HUES6 (cell line): Measurements from ENCODE around the gene FASTK.
"Not testable (repeated sequence)": the region's sequence is repeated elsewhere in the genome, so short reads cannot be mapped to it uniquely, and the experiment has no call there.

Experiments
- H3K27ac ChIP-seq: 2 replicates; pipeline ENCODE4 v1.7.0; 2013; ENCODE audit warnings: low read depth, mild to moderate bottlenecking, low read length, inconsistent platforms
- H3K27me3 ChIP-seq: 2 replicates; pipeline ENCODE4 v1.6.1; 2013; ENCODE audit warnings: low read length; ENCODE audit not compliant: control insufficient read depth, insufficient read depth
- H3K36me3 ChIP-seq: 2 replicates; pipeline ENCODE4 v1.6.1; 2013; ENCODE audit warnings: low read length; ENCODE audit not compliant: control insufficient read depth, insufficient read depth
- H3K4me1 ChIP-seq: 2 replicates; pipeline ENCODE4 v1.6.1; 2013; ENCODE audit warnings: low read length; ENCODE audit not compliant: control insufficient read depth, insufficient read depth
- H3K4me3 ChIP-seq: 2 replicates; pipeline ENCODE4 v1.5.1; 2013; ENCODE audit warnings: low read depth, low read length
- H3K9ac ChIP-seq: one replicate; pipeline ENCODE4 v1.6.1; 2013; ENCODE audit warnings: mild to moderate bottlenecking, low read length
- H3K9me3 ChIP-seq: 2 replicates; pipeline ENCODE4 v1.6.1; 2013; ENCODE audit warnings: low read depth, low read length; ENCODE audit not compliant: control insufficient read depth, insufficient read depth

The FASTK gene

DNA sequence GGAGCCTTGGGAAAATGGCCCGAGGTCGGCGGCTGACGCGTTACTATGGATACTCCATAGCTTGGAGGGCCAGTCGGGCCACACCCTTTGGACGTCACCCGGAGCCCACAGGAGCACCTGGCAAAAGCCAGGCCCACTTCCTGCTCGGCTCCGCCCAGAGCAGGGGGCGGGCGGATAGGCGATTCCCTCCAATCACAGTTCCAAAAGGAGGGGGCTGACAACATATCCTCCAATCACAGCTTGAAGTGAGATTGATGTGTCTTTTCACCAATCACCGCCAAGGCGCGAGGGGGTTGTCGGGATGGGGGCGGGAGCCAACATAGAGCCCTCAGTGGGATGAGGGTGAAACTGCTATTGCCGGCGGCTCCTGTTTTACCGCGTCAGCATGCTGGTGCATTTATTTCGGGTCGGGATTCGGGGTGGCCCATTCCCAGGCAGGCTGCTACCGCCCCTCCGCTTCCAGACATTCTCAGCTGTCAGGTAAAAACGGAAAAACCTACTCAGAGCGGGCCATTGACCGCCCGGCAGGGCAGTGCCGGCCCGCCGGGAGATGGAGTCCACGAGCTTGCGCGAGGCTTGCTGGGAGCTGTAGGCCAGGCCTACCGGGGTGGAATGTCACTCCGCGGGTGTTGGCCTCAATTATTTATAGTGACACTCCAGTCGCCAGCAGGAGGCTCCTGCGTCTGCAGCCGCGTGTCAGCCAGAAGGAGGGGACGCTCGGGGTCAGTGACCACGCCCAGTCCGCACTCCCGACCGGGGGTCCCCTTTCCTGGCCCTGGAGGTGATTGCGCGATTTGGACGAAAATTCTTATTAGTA lies 52.3 kb downstream of the FASTK start, which contains the start of gene ABCB8:
ABCB8 (plus strand) TSS at position 320 of the 817 bp plus-strand sequence; CDS start at position 386, 66 bp downstream.
- Histone ChIP-seq H3K4me3 (peak within 1 kb of the TSS; percentile 94), H3K36me3 (no peaks in the 10 kb centered on the region), H3K4me1 (peaks cover 20% of the 10 kb centered on the region), H3K9me3 (no peaks in the 10 kb centered on the region), H3K9ac (peak within 1 kb of the TSS; percentile 74), H3K27me3 (no peaks in the 10 kb centered on the region), H3K27ac (peak within 1 kb of the TSS; percentile 72; the same call in 1 of the 2 replicates)

DNA sequence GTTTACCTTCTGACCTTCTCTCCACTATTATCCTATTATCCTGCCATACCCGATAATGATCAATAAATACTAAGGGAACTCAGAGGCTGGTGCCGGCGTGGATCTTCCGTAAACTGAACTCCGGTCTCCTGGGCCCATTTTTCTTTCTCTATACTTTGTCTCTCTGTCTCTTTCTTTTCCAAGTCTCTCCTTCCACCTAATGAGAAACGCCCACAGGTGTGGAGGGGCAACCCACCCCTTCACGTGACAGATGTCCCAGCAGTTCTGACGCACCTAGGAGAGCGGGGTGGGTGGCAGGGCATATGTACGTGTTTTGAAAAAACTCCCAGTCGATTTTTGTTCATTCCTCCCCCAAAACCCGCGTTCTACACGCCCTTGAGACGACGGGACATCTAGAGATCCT lies 52.9 kb downstream of the FASTK start:
- H3K9ac ChIP-seq: peak overlapping the region; percentile 74
- H3K27ac ChIP-seq: peak overlapping the region; percentile 72; the same call in 1 of the 2 replicates
- H3K9me3 ChIP-seq, H3K27me3 ChIP-seq, H3K36me3 ChIP-seq: not testable (repeated sequence)
- peaks cover 18% of the 10 kb centered on the region for H3K4me1 ChIP-seq
- peak overlapping the region; percentile 64 for H3K4me3 ChIP-seq

DNA sequence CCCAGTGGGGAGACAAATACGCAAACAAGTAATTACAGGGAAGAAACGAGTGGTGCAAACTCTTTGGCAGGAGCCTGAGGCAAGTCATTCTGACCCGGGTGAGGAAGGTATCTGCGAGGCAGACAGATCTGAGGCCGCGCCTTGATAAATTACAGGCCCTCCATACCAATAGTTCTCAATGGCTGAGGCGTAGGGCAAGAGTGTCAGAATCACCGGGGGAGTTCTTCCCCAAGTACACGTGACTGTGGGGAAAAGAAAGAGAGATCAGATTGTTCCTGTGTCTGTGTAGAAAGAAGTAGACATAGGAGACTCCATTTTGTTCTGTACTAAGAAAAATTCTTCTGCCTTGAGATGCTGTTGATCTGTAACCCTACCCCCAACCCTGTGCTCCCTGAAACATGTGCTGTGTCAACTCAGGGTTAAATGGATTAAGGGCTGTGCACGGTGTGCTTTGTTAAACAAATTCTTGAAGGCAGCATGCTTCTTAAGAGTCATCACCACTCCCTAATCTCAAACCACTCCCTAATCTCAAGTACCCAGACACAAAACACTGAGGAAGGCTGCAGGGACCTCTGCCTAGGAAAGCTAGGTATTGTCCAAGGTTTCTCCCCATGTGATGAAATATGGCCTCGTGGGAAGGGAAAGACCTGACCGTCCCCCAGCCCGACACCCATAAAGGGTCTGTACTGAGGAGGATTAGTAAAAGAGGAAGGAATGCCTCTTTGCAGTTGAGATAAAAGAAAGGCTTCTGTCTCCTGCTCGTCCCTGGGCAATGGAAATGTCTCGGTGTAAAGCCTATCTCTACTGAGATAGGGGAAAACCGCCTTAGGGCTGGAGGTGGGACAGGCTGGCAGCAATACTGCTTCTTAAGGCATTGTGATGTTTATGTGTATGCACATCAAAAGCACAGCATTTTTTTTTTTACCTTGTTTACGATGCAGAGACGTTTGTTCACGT lies 53.6 kb downstream of the FASTK start:
- peak overlapping the region; percentile 72; the same call in 1 of the 2 replicates for H3K27ac ChIP-seq
- H3K4me1 ChIP-seq: peaks cover 18% of the 10 kb centered on the region
- H3K9ac ChIP-seq: peak overlapping the region; percentile 74
- H3K27me3 ChIP-seq, H3K9me3 ChIP-seq, H3K36me3 ChIP-seq: not testable (repeated sequence)
- peak overlapping the region; percentile 64 for H3K4me3 ChIP-seq
